ENCODE measurements around the gene S100A6.

- TF ChIP-seq CTCF (IDR thresholded peaks at IDR 0.05) (no peak), POLR2A (IDR thresholded peaks at IDR 0.05) (no peak)
Measured at GRCh38 chr1:153534925-153535241, 908 bp downstream of the S100A6 start.

Measured in lower leg skin (tissue), 3 donors.